Caco-2 (cell line): ENCODE measurements around the gene TGFB3. TPM values are rescaled to one million over a fixed set of nuclear protein-coding genes. Genes with fewer than 3 reads are reported as not detected.

ENCODE experiments used
- BruUV-seq: library from RNA; stranded (reverse); fragments of 400-500 nt; replicated peaks from 2 replicates; lab custom pipeline; 2021; lab: Mats Ljungman, UMichigan
- CTCF ChIA-PET: fragments of 300-600 bp; sonication (Branson Sonifier 250); formaldehyde crosslinking; loops from one replicate; lab custom pipeline; 2022; ENCODE audit warnings: antibody characterized with exemption; lab: Charles Lee
- POLR2A ChIA-PET: fragments of 300-600 bp; sonication (Branson Sonifier 250); formaldehyde crosslinking; loops from one replicate; lab custom pipeline; 2022; ENCODE audit warnings: antibody characterized with exemption; lab: Charles Lee
- DNase-seq, 2 experiments: peaks; one replicate each; pipeline versions ENCODE4 v3.0.0 to v3.0.0-alpha.2; 2020 to 2022
- H3K27me3 ChIP-seq: replicated peaks from 2 replicates; pipeline ENCODE4 v1.6.0; 2011; ENCODE audit warnings: low read length; ENCODE audit not compliant: control insufficient read depth, insufficient read depth
- H3K36me3 ChIP-seq: 2 replicates; pipeline ENCODE4 v1.5.1; 2011; ENCODE audit warnings: low read length; ENCODE audit not compliant: control insufficient read depth, insufficient read depth
- H3K4me1 ChIP-seq: fragments of 250-450 bp; sonication (Bioruptor Pico); 2 replicates; pipeline ENCODE4 v1.5.1; 2020; ENCODE audit warnings: mild to moderate bottlenecking
- H3K4me3 ChIP-seq: 2 replicates; pipeline ENCODE4 v1.5.1; 2011; ENCODE audit warnings: low read depth, mild to moderate bottlenecking, control low read depth, low read length
- H3K9me3 ChIP-seq: fragments of 250-450 bp; sonication (Bioruptor Pico); 2 replicates; pipeline ENCODE4 v1.5.1; 2020; ENCODE audit warnings: mild to moderate bottlenecking, moderate library complexity
- H3K27ac Mint-ChIP-seq: one replicate; pipeline ENCODE4 v1.8.0; 2022; ENCODE audit warnings: mixed read lengths; ENCODE audit not compliant: unreplicated experiment
- H3K27me3 Mint-ChIP-seq: one replicate; pipeline ENCODE4 v1.8.0; 2022; ENCODE audit warnings: mixed read lengths; ENCODE audit not compliant: insufficient read depth, unreplicated experiment
- H3K36me3 Mint-ChIP-seq: one replicate; pipeline ENCODE4 v1.8.0; 2022; ENCODE audit warnings: mild to moderate bottlenecking, mixed read lengths; ENCODE audit not compliant: insufficient read depth, unreplicated experiment
- H3K4me1 Mint-ChIP-seq: one replicate; pipeline ENCODE4 v1.8.0; 2022; ENCODE audit warnings: low read depth, mixed read lengths; ENCODE audit not compliant: unreplicated experiment
- H3K4me3 Mint-ChIP-seq: one replicate; pipeline ENCODE4 v1.8.0; 2022; ENCODE audit warnings: mild to moderate bottlenecking, moderate library complexity, mixed read lengths; ENCODE audit not compliant: unreplicated experiment
- H3K9me3 Mint-ChIP-seq: one replicate; pipeline ENCODE4 v1.8.0; 2022; ENCODE audit warnings: mixed read lengths; ENCODE audit not compliant: unreplicated experiment
- CTCF ChIP-seq, 2 experiments: fragments of 200-600 bp in 1 of 2; IDR thresholded peaks; 1 replicate in 1 of 2; 2 replicates in 1 of 2; pipeline versions ENCODE4 v1.5.1 to v1.8.0; 2011 to 2022; ENCODE audit warnings: antibody characterized with exemption in 1 of 2, control low read depth in 1 of 2, inconsistent platforms in 1 of 2, low read depth in 1 of 2, low read length in 1 of 2, mild to moderate bottlenecking in 1 of 2, moderate library complexity in 1 of 2; ENCODE audit not compliant: insufficient read depth in 1 of 2, severe bottlenecking in 1 of 2, unreplicated experiment in 1 of 2
- intact Hi-C: fragments of 100-400 bp; cut with micrococcal nuclease; formaldehyde crosslinking; loops from one replicate; pipeline ENCODE4 v1.10.0; 2022; ENCODE audit not compliant: unreplicated experiment
- total RNA-seq: library from RNA; stranded (reverse); gene quantifications from 2 replicates; pipeline ENCODE4 v1.2.3, GENCODE V29; 2022

TGFB3 gene
- total RNA-seq, 1 experiment from 2014 or later, result 10.2 TPM

- DNase-seq, result no peak
- H3K4me1 Mint-ChIP-seq, result peaks cover 7% of the 10 kb centered on the region
- CTCF ChIA-PET, result no interaction called here
- H3K27ac Mint-ChIP-seq, result no peak overlapping the region
- no peaks in the 10 kb centered on the region for H3K27me3 ChIP-seq
- no peaks in the 10 kb centered on the region for H3K27me3 Mint-ChIP-seq
- H3K4me1 ChIP-seq, result peaks cover 3% of the 10 kb centered on the region
- no peak overlapping the region for H3K4me3 ChIP-seq
- intact Hi-C loops, result no loop called here
- BruUV-seq, result no TSS peak
- H3K36me3 ChIP-seq, result no peaks in the 10 kb centered on the region
- no peak overlapping the region for H3K4me3 Mint-ChIP-seq
- peaks cover 4% of the 10 kb centered on the region for H3K36me3 Mint-ChIP-seq
- TF ChIP-seq CTCF (IDR thresholded peaks at IDR 0.05; ENCODE audit: insufficient read depth in 1 of 2, low read depth in 1 of 2, low read length in 1 of 2, severe bottlenecking in 1 of 2, unreplicated experiment in 1 of 2), result no peak
- POLR2A ChIA-PET, result no interaction called here
- H3K9me3 Mint-ChIP-seq, result no peaks in the 10 kb centered on the region
- no peaks in the 10 kb centered on the region for H3K9me3 ChIP-seq
These were observed 13.9 kb downstream of the TGFB3 start for GRCh38 chr14:75967866-75968265.

GRCh38 chr14:75961662-75962061 is 20.1 kb downstream of the TGFB3 start:
- H3K4me1 Mint-ChIP-seq, result no peaks in the 10 kb centered on the region
- no peaks in the 10 kb centered on the region for H3K27me3 Mint-ChIP-seq
- DNase-seq, result no peak
- H3K4me3 Mint-ChIP-seq, result no peak overlapping the region
- Histone ChIP-seq H3K4me1 (no peaks in the 10 kb centered on the region), H3K4me3 (no peak overlapping the region), H3K27me3 (no peaks in the 10 kb centered on the region), H3K36me3 (no peaks in the 10 kb centered on the region), H3K9me3 (no peaks in the 10 kb centered on the region)
- CTCF ChIA-PET, result no interaction called here
- TF ChIP-seq CTCF (IDR thresholded peaks at IDR 0.05; ENCODE audit: insufficient read depth in 1 of 2, low read depth in 1 of 2, low read length in 1 of 2, severe bottlenecking in 1 of 2, unreplicated experiment in 1 of 2), result no peak
- H3K9me3 Mint-ChIP-seq, result no peaks in the 10 kb centered on the region
- POLR2A ChIA-PET, result no interaction called here
- BruUV-seq, result no TSS peak
- peaks cover 4% of the 10 kb centered on the region for H3K36me3 Mint-ChIP-seq
- intact Hi-C loops, result no loop called here
- H3K27ac Mint-ChIP-seq, result no peak overlapping the region

GRCh38 chr14:75960231-75960630 is 21.6 kb downstream of the TGFB3 start:
- no peak overlapping the region for H3K27ac Mint-ChIP-seq
- no peak overlapping the region for H3K4me3 ChIP-seq
- ChIA-PET POLR2A (no interaction called here), CTCF (interaction anchor here (0.6 kb wide), 1 partner anchor 47 kb away, joined by 3 read pairs; no protein-coding TSS in a partner anchor)
- no peaks in the 10 kb centered on the region for H3K4me1 Mint-ChIP-seq
- no peak overlapping the region for H3K4me3 Mint-ChIP-seq
- H3K27me3 ChIP-seq, result no peaks in the 10 kb centered on the region
- H3K27me3 Mint-ChIP-seq, result no peaks in the 10 kb centered on the region
- peaks cover 4% of the 10 kb centered on the region for H3K36me3 Mint-ChIP-seq
- intact Hi-C loops, result no loop called here
- no peak for DNase-seq
- H3K9me3 ChIP-seq, result no peaks in the 10 kb centered on the region
- no TSS peak for BruUV-seq
- no peaks in the 10 kb centered on the region for H3K9me3 Mint-ChIP-seq
- no peaks in the 10 kb centered on the region for H3K4me1 ChIP-seq
- H3K36me3 ChIP-seq, result no peaks in the 10 kb centered on the region
- TF ChIP-seq CTCF (IDR thresholded peaks at IDR 0.05; ENCODE audit: insufficient read depth in 1 of 2, low read depth in 1 of 2, low read length in 1 of 2, severe bottlenecking in 1 of 2, unreplicated experiment in 1 of 2), result no peak
